Lung (tissue), 12 donors: ENCODE measurements around the gene ADGRF5. TPM values are rescaled to one million over a fixed set of nuclear protein-coding genes. Genes with fewer than 3 reads are reported as not detected.

Source experiments
- ATAC-seq: fragments of 200-7000 bp; cut with Tn5 transposase; one replicate; pipeline ENCODE4 v1.9.1; 2020; ENCODE audit warnings: moderate number of reproducible peaks; ENCODE audit not compliant: insufficient read depth, low FRiP score
- DNase-seq, 3 donors: peaks; one replicate each; pipeline ENCODE4 v3.0.0-alpha.2; 2013 to 2017
- H3K27ac ChIP-seq, 2 donors: one replicate each; pipeline ENCODE4 v1.5.1; 2013; ENCODE audit warnings: mild to moderate bottlenecking in 2 of 2, moderate library complexity in 2 of 2, control low read depth in 1 of 2, inconsistent platforms in 1 of 2, low read depth in 1 of 2, low read length in 1 of 2
- H3K27me3 ChIP-seq, 3 donors: one replicate each; pipeline ENCODE4 v1.5.1; 2013; ENCODE audit warnings: low read length in 2 of 3; ENCODE audit not compliant: control insufficient read depth in 3 of 3, insufficient read depth in 3 of 3
- H3K36me3 ChIP-seq, 4 donors: one replicate each; pipeline ENCODE4 v1.5.1; 2013; ENCODE audit warnings: low read length in 4 of 4, mild to moderate bottlenecking in 1 of 4, moderate library complexity in 1 of 4; ENCODE audit not compliant: control insufficient read depth in 4 of 4, insufficient read depth in 4 of 4
- H3K4me1 ChIP-seq, 5 donors: one replicate each; pipeline ENCODE4 v1.5.1; 2013; ENCODE audit warnings: low read length in 5 of 5, mild to moderate bottlenecking in 2 of 5, moderate library complexity in 1 of 5; ENCODE audit not compliant: control insufficient read depth in 5 of 5, insufficient read depth in 5 of 5
- H3K4me3 ChIP-seq: one replicate; pipeline ENCODE4 v1.5.1; 2013; ENCODE audit warnings: mild to moderate bottlenecking, control low read depth, moderate library complexity
- H3K9ac ChIP-seq, 2 donors: one replicate each; pipeline ENCODE4 v1.5.1; 2013; ENCODE audit warnings: low read length in 2 of 2, control low read depth in 1 of 2; ENCODE audit not compliant: insufficient read depth in 1 of 2
- H3K9me3 ChIP-seq, 4 donors: one replicate each; pipeline ENCODE4 v1.5.1; 2013; ENCODE audit warnings: low read length in 3 of 4, mild to moderate bottlenecking in 1 of 4, moderate library complexity in 1 of 4; ENCODE audit not compliant: control insufficient read depth in 4 of 4, insufficient read depth in 3 of 4
- CTCF ChIP-seq: IDR thresholded peaks from 2 replicates; pipeline ENCODE4 v1.5.1; 2012; ENCODE audit warnings: mild to moderate bottlenecking; ENCODE audit errors: control extremely low read depth, extremely low read depth
- WGBS, 2 donors: extraction: QIAGEN DNeasy Blood & Tissue Kit; methylation state at CpG; one replicate each; pipeline ENCODE4 v1.1.7; 2013; 5-methylcytosine and 5-hydroxymethylcytosine counted together
- polyA plus RNA-seq, 2 donors: library from polyadenylated mRNA; stranded (reverse); fragments of 200-250 nt; gene quantifications; one replicate each; pipeline ENCODE4 v1.2.1, GENCODE V29; 2013
- total RNA-seq, 2 donors: library from RNA; depleted of rRNA in 1 of 2; stranded (reverse); fragments of >200 nt in 1 of 2; gene quantifications; one replicate each; pipeline ENCODE4 v1.2.1, GENCODE V29; 2014 to 2021
- donor health status: control.
- donor health status: control.
- donor health status: Bipolar disorder and iron deficiency.
- donor health status: healthy.
- donor health status: DM: yes; HTN: yes; CAD: no.

The ADGRF5 gene
- total and polyA plus RNA-seq, 4 donors = 71.3 to 339 (median 142) TPM

- Histone ChIP-seq H3K4me3 (no peak overlapping the region), H3K9ac (no peak overlapping the region), H3K36me3 (peaks cover 0 to 18% (median 0%) of the 10 kb centered on the region in 4 donors), H3K4me1 (peaks cover 0 to 2% (median 0%) of the 10 kb centered on the region in 5 donors), H3K9me3 (no peaks in the 10 kb centered on the region), H3K27me3 (no peaks in the 10 kb centered on the region), H3K27ac (peak overlapping the region in 1 of 2 donors; percentile 42)
- ATAC-seq (peak; percentile 76), DNase-seq (peak; percentile 19 to 56 (median 32))
- WGBS, 2 donors = 11 to 29% methylated on average over 4 of the region's 4 CpGs
- no peak for TF ChIP-seq CTCF
Observed at GRCh38 chr6:46876126-46876525, 45.6 kb downstream of the ADGRF5 start.

- Histone ChIP-seq H3K27ac (no peak overlapping the region), H3K36me3 (peaks cover 0 to 19% (median 4%) of the 10 kb centered on the region in 4 donors), H3K4me1 (no peaks in the 10 kb centered on the region), H3K9ac (no peak overlapping the region), H3K9me3 (no peaks in the 10 kb centered on the region), H3K4me3 (no peak overlapping the region), H3K27me3 (no peaks in the 10 kb centered on the region)
- TF ChIP-seq CTCF = no peak
- no peak for ATAC-seq
- no peak for DNase-seq
- 87 to 90% methylated on average over 5 of the region's 5 CpGs for WGBS, 2 donors
Observed at GRCh38 chr6:46867411-46867810, 54.3 kb downstream of the ADGRF5 start.

- no peak for TF ChIP-seq CTCF
- WGBS, 2 donors = 91 to 95% methylated on average over 2 of the region's 2 CpGs
- Histone ChIP-seq H3K27ac (no peak overlapping the region), H3K9me3 (no peaks in the 10 kb centered on the region), H3K27me3 (no peaks in the 10 kb centered on the region), H3K4me1 (no peaks in the 10 kb centered on the region), H3K36me3 (peaks cover 0 to 14% (median 5%) of the 10 kb centered on the region in 4 donors), H3K9ac (no peak overlapping the region), H3K4me3 (no peak overlapping the region)
- ATAC-seq (no peak), DNase-seq (no peak)
Observed at GRCh38 chr6:46865221-46865620, 56.5 kb downstream of the ADGRF5 start.

GRCh38 chr6:46863791-46864190, 57.9 kb downstream of the ADGRF5 start:
- Histone ChIP-seq H3K27ac (no peak overlapping the region), H3K4me1 (no peaks in the 10 kb centered on the region), H3K27me3 (no peaks in the 10 kb centered on the region), H3K9ac (no peak overlapping the region), H3K9me3 (no peaks in the 10 kb centered on the region), H3K36me3 (peaks cover 0 to 14% (median 5%) of the 10 kb centered on the region in 4 donors), H3K4me3 (no peak overlapping the region)
- no peak for TF ChIP-seq CTCF
- no peak for ATAC-seq
- 58 to 72% methylated on average over 3 of the region's 3 CpGs for WGBS, 2 donors
- no peak for DNase-seq
